SU-DHL-6 (cell line): ENCODE data around the gene SYK.

Source experiments
- EZH2phosphoT487 ChIP-seq: fragments of 200-600 bp; sonication (generic), shearing (Covaris generic); conservative IDR thresholded peaks from 2 replicates; pipeline ENCODE4 v1.6.1; 2018; ENCODE audit warnings: mild to moderate bottlenecking, antibody characterized with exemption, low read length, moderate library complexity, mixed read lengths
- TF ChIP-seq, protein P1 (sequence below): fragments of 200-600 bp; sonication (generic); IDR thresholded peaks from one replicate; pipeline ENCODE4 v1.5.1; 2017; ENCODE audit warnings: antibody characterized with exemption, mild to moderate bottlenecking, low read length, moderate library complexity; ENCODE audit not compliant: insufficient read depth, poor library complexity, severe bottlenecking

GRCh38 chr9:90861380-90861779, 59.8 kb downstream of the SYK start:
- TF ChIP-seq, protein P1, sequence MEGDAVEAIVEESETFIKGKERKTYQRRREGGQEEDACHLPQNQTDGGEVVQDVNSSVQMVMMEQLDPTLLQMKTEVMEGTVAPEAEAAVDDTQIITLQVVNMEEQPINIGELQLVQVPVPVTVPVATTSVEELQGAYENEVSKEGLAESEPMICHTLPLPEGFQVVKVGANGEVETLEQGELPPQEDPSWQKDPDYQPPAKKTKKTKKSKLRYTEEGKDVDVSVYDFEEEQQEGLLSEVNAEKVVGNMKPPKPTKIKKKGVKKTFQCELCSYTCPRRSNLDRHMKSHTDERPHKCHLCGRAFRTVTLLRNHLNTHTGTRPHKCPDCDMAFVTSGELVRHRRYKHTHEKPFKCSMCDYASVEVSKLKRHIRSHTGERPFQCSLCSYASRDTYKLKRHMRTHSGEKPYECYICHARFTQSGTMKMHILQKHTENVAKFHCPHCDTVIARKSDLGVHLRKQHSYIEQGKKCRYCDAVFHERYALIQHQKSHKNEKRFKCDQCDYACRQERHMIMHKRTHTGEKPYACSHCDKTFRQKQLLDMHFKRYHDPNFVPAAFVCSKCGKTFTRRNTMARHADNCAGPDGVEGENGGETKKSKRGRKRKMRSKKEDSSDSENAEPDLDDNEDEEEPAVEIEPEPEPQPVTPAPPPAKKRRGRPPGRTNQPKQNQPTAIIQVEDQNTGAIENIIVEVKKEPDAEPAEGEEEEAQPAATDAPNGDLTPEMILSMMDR = no peak
- TF ChIP-seq EZH2phosphoT487 = no peak
